ENCODE data around the gene SCUBE3. TPM values are rescaled to one million over a fixed set of nuclear protein-coding genes. Genes with fewer than 3 reads are reported as not detected.

Gene SCUBE3
- total and polyA plus RNA-seq, 7 experiments from 2014 or later = 0.05 to 0.12 TPM; not detected in 5

DNA sequence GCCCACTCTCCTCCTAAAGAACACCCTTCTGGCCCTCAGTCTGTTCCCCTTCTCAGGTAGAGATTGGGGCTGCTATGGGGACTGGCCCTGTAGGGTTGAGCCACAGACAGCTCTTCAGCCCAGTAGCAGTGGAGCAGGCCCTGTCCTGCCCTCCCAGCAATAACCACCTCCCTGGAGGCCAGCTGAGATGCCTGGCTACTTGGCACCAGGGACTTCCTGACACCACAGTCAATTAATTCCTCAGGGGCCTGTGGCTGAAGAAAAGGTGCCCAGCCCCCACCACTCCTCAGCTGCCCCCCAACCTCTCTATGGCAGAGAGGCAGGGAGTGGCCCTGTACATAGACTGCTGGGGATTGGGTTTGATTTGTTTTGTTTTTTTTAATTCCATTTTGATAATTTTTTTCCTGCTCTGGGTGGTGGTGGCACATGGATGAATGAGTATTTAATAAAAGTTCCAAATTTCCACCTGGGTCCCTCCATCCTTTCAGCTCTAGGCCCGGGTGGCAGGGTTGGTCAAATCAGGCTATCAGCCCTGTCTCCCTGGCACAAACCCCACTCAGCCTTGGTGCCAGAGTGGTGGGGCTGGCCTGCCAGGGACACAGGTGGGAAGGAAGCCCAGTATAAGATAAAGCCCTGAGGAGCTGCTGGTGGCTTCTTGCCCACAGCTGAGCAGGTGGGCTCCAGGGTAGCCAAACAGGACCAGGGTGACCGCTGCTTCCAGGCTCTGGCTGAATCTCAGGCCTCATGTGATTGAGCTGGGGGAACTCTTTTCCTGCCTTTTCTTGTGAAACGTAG is 82.0 kb downstream of the SCUBE3 start:
- Histone ChIP-seq H3K27me3 (ENCODE audit: control insufficient read depth in 2 of 2, insufficient read depth in 2 of 2, low read length in 2 of 2) (no peaks in the 10 kb centered on the region), H3K4me1 (ENCODE audit: control insufficient read depth in 2 of 2, insufficient read depth in 2 of 2, low read length in 2 of 2) (peaks cover 13 to 27% of the 10 kb centered on the region in 2 donors), H3K36me3 (ENCODE audit: control insufficient read depth in 2 of 3, insufficient read depth in 3 of 3, low read length in 3 of 3) (peaks cover 0 to 65% (median 0%) of the 10 kb centered on the region in 3 experiments), H3K27ac (ENCODE audit: low read depth, low read length) (no peak overlapping the region), H3K4me3 (ENCODE audit: low read length) (no peak overlapping the region), H3K9me3 (ENCODE audit: control insufficient read depth in 2 of 3, low read length in 3 of 3) (no peaks in the 10 kb centered on the region)
- no peak overlapping the region for H3K4me3 Mint-ChIP-seq
- peak overlapping the region in 3 of 9 donors; percentile 21 to 93 (median 32) for H3K27ac Mint-ChIP-seq
- no peak for ATAC-seq
- H3K27me3 Mint-ChIP-seq = no peaks in the 10 kb centered on the region
- intact Hi-C loops (cut with micrococcal nuclease) = no loop called here
- H3K9me3 Mint-ChIP-seq = no peaks in the 10 kb centered on the region
- no peak for DNase-seq
- ChIA-PET POLR2A (interaction anchor here (0.8 to 9.6 kb wide), 8 partner anchors 15 to 176 kb away, joined by 3 to 318 read pairs (median 8); partner anchors contain the start of genes FANCE, RPL10A and ZNF76), CTCF (interaction anchor here (0.5 to 12.9 kb wide), 25 partner anchors 8 to 1603 kb away, joined by 3 to 346 read pairs (median 4); partner anchors contain the start of genes PPARD and RPL10A)
- H3K4me1 Mint-ChIP-seq = peaks cover 21 to 33% (median 27%) of the 10 kb centered on the region in 7 donors
- H3K36me3 Mint-ChIP-seq = peaks cover 13 to 36% (median 18%) of the 10 kb centered on the region in 5 donors

DNA sequence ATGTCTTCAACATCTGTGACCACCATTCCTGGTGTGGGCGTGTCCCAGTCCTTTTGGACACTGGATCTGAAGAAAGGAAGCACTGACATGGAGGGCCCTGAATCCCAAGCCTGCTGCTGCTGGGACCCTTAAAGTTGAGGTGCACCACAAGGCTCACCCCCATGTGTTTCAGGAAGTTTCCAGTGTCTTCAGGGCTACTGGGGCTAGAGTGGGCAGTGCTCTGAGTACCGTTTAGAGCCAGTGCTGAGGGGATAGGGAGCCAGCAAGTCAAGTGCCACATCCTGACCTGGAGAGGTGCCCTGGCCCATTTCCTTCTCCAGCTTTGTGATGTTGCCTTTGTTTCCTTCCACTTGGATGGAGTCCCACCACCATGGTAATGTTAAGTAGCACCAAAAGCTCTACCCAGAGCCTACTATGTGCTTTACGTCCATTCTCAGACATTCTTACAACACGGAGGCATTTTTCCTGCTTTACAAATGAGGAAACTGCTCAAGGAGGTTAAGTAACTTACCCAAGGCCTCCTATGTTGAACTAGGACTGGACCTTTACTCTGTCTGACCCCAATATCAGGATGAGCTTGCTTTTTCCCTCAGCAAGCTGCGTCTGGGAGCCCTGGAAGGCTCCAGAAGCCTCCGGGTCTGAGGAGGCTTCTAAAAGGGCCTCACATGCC is 83.3 kb downstream of the SCUBE3 start:
- H3K9me3 Mint-ChIP-seq = no peaks in the 10 kb centered on the region
- CTCF ChIA-PET = interaction anchor here (0.6 to 12.9 kb wide), 26 partner anchors 9 to 506 kb away, joined by 3 to 346 read pairs (median 5); partner anchors contain the start of genes ARMC12, FANCE, PPARD and RPL10A
- no peaks in the 10 kb centered on the region for H3K27me3 ChIP-seq (ENCODE audit: control insufficient read depth in 2 of 2, insufficient read depth in 2 of 2, low read length in 2 of 2)
- peak overlapping the region; percentile 57 to 99 (median 91) for H3K27ac Mint-ChIP-seq
- H3K4me1 ChIP-seq (ENCODE audit: control insufficient read depth in 2 of 2, insufficient read depth in 2 of 2, low read length in 2 of 2) = peaks cover 26 to 41% of the 10 kb centered on the region in 2 donors
- peaks cover 22 to 46% (median 37%) of the 10 kb centered on the region in 7 donors for H3K4me1 Mint-ChIP-seq
- H3K4me3 Mint-ChIP-seq = peak overlapping the region; percentile 84 to 100 (median 90)
- peak overlapping the region; percentile 91 for H3K27ac ChIP-seq (ENCODE audit: low read depth, low read length)
- POLR2A ChIA-PET = interaction anchor here (0.5 to 9.6 kb wide), 13 partner anchors 14 to 1221 kb away, joined by 3 to 318 read pairs (median 5); partner anchors contain the start of genes FANCE, RPL10A and ZNF76
- H3K9me3 ChIP-seq (ENCODE audit: control insufficient read depth in 2 of 3, low read length in 3 of 3) = no peaks in the 10 kb centered on the region
- H3K36me3 Mint-ChIP-seq = peaks cover 11 to 33% (median 14%) of the 10 kb centered on the region in 5 donors
- H3K36me3 ChIP-seq (ENCODE audit: control insufficient read depth in 2 of 3, insufficient read depth in 3 of 3, low read length in 3 of 3) = peaks cover 0 to 52% (median 0%) of the 10 kb centered on the region in 3 experiments
- ATAC-seq (no peak), DNase-seq (no peak)
- H3K4me3 ChIP-seq (ENCODE audit: low read length) = peak overlapping the region; percentile 95
- H3K27me3 Mint-ChIP-seq = no peaks in the 10 kb centered on the region
- intact Hi-C loops (cut with micrococcal nuclease) = loop anchor here (1.0 kb wide), 7 partner anchors 30 to 440 kb away; partner anchors contain the start of genes PPARD (in 2 of the 2), RPL10A (in 2 of the 2) and ARMC12 (in 1 of the 2)

DNA sequence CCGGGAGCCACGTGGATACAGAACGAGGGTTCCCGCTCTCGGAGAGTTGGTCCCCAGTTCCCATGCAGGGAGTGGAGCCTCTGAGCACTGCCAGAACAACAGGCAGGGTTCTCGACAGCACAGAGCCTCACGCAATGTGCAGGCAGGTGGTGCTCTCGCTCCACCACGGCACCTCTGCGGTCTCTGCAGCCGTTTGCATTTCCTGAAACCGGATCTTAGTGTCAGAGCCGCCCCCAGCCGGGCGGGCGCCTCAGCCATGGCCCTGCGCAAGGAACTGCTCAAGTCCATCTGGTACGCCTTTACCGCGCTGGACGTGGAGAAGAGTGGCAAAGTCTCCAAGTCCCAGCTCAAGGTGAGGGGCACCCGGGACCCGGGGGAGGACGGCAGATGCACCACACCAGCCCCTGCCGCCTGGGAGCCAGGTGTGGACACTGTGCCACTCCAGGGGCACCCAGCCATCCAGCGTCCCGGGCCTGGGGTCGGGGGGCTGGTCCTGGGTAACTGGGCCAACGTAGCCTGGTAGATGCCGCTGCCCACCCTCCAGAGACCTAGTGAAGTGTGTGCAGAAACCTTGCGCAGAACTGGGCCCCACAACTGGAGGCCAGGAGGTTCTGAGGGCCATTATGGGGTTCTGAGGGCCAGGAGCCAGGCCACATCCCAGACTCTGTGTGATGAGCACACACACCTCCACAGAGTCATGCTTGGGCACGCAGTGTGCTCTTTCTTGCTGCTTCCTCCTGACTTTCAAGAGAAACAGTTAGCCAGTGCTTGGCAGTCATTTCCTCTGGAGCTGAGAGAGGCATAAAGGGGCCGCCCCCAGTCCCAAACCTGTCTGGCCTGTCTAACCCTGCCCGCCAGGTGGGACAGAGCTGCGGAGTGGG is 84.1 kb downstream of the SCUBE3 start, which contains the start of gene DEF6:
TSS of gene DEF6 (plus strand) at position 218 of the 881 bp plus-strand sequence. CDS start at position 257, 39 bp downstream.
- peak; percentile 91 for ATAC-seq
- POLR2A ChIA-PET = interaction anchor here (0.5 to 9.6 kb wide), 16 partner anchors 13 to 817 kb away, joined by 3 to 318 read pairs (median 4); partner anchors contain the start of genes FANCE, PPARD, RPL10A and ZNF76
- DNase-seq = peak; percentile 64 to 89 (median 84)
- Histone ChIP-seq H3K27ac (ENCODE audit: low read depth, low read length) (peak within 1 kb of the TSS; percentile 91), H3K4me1 (ENCODE audit: control insufficient read depth in 2 of 2, insufficient read depth in 2 of 2, low read length in 2 of 2) (peaks cover 33 to 46% of the 10 kb centered on the region in 2 donors), H3K36me3 (ENCODE audit: control insufficient read depth in 2 of 3, insufficient read depth in 3 of 3, low read length in 3 of 3) (peaks cover 0 to 44% (median 0%) of the 10 kb centered on the region in 3 experiments), H3K4me3 (ENCODE audit: low read length) (peak within 1 kb of the TSS; percentile 95), H3K9me3 (ENCODE audit: control insufficient read depth in 2 of 3, low read length in 3 of 3) (no peaks in the 10 kb centered on the region), H3K27me3 (ENCODE audit: control insufficient read depth in 2 of 2, insufficient read depth in 2 of 2, low read length in 2 of 2) (no peaks in the 10 kb centered on the region)
- H3K4me3 Mint-ChIP-seq = peak within 1 kb of the TSS; percentile 84 to 100 (median 90)
- no peaks in the 10 kb centered on the region for H3K9me3 Mint-ChIP-seq
- intact Hi-C loops (cut with micrococcal nuclease) = loop anchor here (1.0 to 2.0 kb wide), 9 partner anchors 13 to 439 kb away; partner anchors contain the start of genes PPARD (in 2 of the 2), RPL10A (in 2 of the 2) and ARMC12 (in 1 of the 2)
- H3K36me3 Mint-ChIP-seq = peaks cover 10 to 37% (median 16%) of the 10 kb centered on the region in 5 donors
- no peaks in the 10 kb centered on the region for H3K27me3 Mint-ChIP-seq
- CTCF ChIA-PET = interaction anchor here (0.6 to 12.9 kb wide), 24 partner anchors 10 to 730 kb away, joined by 3 to 346 read pairs (median 4); partner anchors contain the start of genes ARMC12, FANCE, PPARD and RPL10A
- peaks cover 27 to 53% (median 45%) of the 10 kb centered on the region in 7 donors for H3K4me1 Mint-ChIP-seq
- peak within 1 kb of the TSS; percentile 83 to 100 (median 98) for H3K27ac Mint-ChIP-seq

DNA sequence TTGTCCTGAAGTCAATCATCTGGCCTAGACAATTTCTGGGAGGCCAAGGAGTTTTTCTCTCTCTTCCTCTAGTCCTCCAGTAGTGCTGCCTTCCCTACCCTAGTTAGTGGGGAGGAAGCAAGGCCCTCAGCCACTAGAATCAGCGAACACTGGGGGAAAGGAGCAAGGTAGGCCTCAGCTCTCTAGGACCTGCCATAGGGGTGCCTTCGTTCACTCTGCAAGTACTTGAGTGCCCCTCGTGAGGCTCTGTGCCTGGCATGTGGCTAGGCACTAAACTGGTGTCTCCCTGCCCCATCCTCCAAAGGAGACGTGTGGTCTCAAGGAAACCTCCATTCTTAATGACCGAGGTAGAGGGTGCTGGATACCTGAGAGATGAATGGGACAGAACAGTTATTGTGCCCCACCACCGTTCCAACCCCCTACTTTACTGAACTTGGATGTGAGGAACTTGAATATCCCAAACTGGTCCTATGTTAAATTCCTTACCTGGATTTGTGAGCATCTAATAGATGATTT is 84.9 kb downstream of the SCUBE3 start:
- Mint-ChIP-seq H3K4me3 (peak overlapping the region; percentile 84 to 100 (median 90)), H3K9me3 (no peaks in the 10 kb centered on the region), H3K27me3 (no peaks in the 10 kb centered on the region), H3K4me1 (peaks cover 36 to 61% (median 53%) of the 10 kb centered on the region in 7 donors), H3K27ac (peak overlapping the region; percentile 81 to 100 (median 98)), H3K36me3 (peaks cover 10 to 44% (median 24%) of the 10 kb centered on the region in 5 donors)
- Histone ChIP-seq H3K27ac (ENCODE audit: low read depth, low read length) (peak overlapping the region; percentile 91), H3K9me3 (ENCODE audit: control insufficient read depth in 2 of 3, low read length in 3 of 3) (no peaks in the 10 kb centered on the region), H3K36me3 (ENCODE audit: control insufficient read depth in 2 of 3, insufficient read depth in 3 of 3, low read length in 3 of 3) (peaks cover 0 to 35% (median 0%) of the 10 kb centered on the region in 3 experiments), H3K4me1 (ENCODE audit: control insufficient read depth in 2 of 2, insufficient read depth in 2 of 2, low read length in 2 of 2) (peaks cover 38 to 51% of the 10 kb centered on the region in 2 donors), H3K27me3 (ENCODE audit: control insufficient read depth in 2 of 2, insufficient read depth in 2 of 2, low read length in 2 of 2) (no peaks in the 10 kb centered on the region), H3K4me3 (ENCODE audit: low read length) (peak overlapping the region; percentile 95)
- ATAC-seq (no peak), DNase-seq (peak in 5 of 9 donors; percentile 15 to 28 (median 25))
- ChIA-PET CTCF (interaction anchor here (0.6 to 12.9 kb wide), 10 partner anchors 13 to 234 kb away, joined by 3 to 346 read pairs (median 7); partner anchors contain the start of genes FANCE, PPARD and RPL10A), POLR2A (interaction anchor here (0.6 to 9.6 kb wide), 10 partner anchors 12 to 175 kb away, joined by 3 to 318 read pairs (median 8); partner anchors contain the start of genes FANCE, PPARD and RPL10A)
- intact Hi-C loops (cut with micrococcal nuclease) = loop anchor here (1.0 to 2.0 kb wide), 2 partner anchors 13 to 14 kb away; no protein-coding TSS in a partner anchor

DNA sequence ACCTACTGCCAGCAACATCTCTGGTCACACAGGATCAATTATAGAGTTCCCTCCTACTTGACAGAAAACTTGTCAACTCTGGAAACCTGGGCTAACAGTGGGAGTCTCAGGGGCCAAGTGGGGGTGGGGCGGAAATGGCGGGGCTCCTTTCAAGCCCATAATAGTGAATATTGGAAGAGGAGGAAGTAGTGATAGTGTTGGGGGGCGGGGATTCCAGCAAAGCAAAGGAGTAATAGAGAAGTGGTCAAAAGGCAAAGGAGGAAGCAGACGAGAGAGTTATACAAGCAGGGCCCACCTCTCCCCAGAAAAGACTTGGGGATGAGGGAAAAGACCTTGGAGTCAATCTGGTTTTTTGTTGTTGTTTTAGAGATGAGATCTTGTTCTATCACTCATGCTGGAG is 85.9 kb downstream of the SCUBE3 start:
- ChIA-PET CTCF (interaction anchor here (0.6 to 12.9 kb wide), 7 partner anchors 13 to 169 kb away, joined by 3 to 346 read pairs (median 13); partner anchors contain the start of genes FANCE and RPL10A), POLR2A (interaction anchor here (0.6 to 9.6 kb wide), 6 partner anchors 11 to 152 kb away, joined by 4 to 318 read pairs (median 10); partner anchors contain the start of gene FANCE)
- Mint-ChIP-seq H3K4me1 (peaks cover 43 to 65% (median 57%) of the 10 kb centered on the region in 7 donors), H3K4me3 (peak overlapping the region; percentile 84 to 100 (median 90)), H3K27ac (peak overlapping the region; percentile 81 to 100 (median 98)), H3K27me3 (no peaks in the 10 kb centered on the region), H3K9me3 (no peaks in the 10 kb centered on the region), H3K36me3 (peaks cover 6 to 48% (median 26%) of the 10 kb centered on the region in 5 donors)
- Histone ChIP-seq H3K9me3 (ENCODE audit: control insufficient read depth in 2 of 3, low read length in 3 of 3) (no peaks in the 10 kb centered on the region), H3K4me1 (ENCODE audit: control insufficient read depth in 2 of 2, insufficient read depth in 2 of 2, low read length in 2 of 2) (peaks cover 48 to 61% of the 10 kb centered on the region in 2 donors), H3K27me3 (ENCODE audit: control insufficient read depth in 2 of 2, insufficient read depth in 2 of 2, low read length in 2 of 2) (no peaks in the 10 kb centered on the region), H3K27ac (ENCODE audit: low read depth, low read length) (peak overlapping the region; percentile 91), H3K4me3 (ENCODE audit: low read length) (peak overlapping the region; percentile 95), H3K36me3 (ENCODE audit: control insufficient read depth in 2 of 3, insufficient read depth in 3 of 3, low read length in 3 of 3) (peaks cover 0 to 34% (median 0%) of the 10 kb centered on the region in 3 experiments)
- ATAC-seq (no peak), DNase-seq (peak in 2 of 9 donors; percentile 19 to 28)
- intact Hi-C loops (cut with micrococcal nuclease) = loop anchor here in 1 of 2 donors (2.0 kb wide), 1 partner anchor 13 kb away; no protein-coding TSS in a partner anchor
